H9 (cell line): ENCODE data around the gene C1orf115. TPM values are rescaled to one million over a fixed set of nuclear protein-coding genes. Genes with fewer than 3 reads are reported as not detected.

ENCODE experiments used
- DNase-seq: peaks from one replicate; pipeline ENCODE4 v3.0.0-alpha.2; 2017
- H2AFZ ChIP-seq: one replicate; pipeline ENCODE4 v1.6.1; 2013; ENCODE audit warnings: mild to moderate bottlenecking, low read length, control low read depth, moderate library complexity
- H2AK5ac ChIP-seq: 2 replicates; pipeline ENCODE4 v1.6.1; 2013; ENCODE audit warnings: low read length, control low read depth, mixed read lengths; ENCODE audit not compliant: insufficient read length
- H2BK120ac ChIP-seq: one replicate; pipeline ENCODE4 v1.6.1; 2013; ENCODE audit warnings: low read depth, mild to moderate bottlenecking, low read length, control low read depth, inconsistent platforms; ENCODE audit not compliant: poor library complexity, severe bottlenecking
- H2BK12ac ChIP-seq: 2 replicates; pipeline ENCODE4 v1.6.1; 2013; ENCODE audit warnings: low read length, control low read depth, mixed read lengths, low read depth; ENCODE audit not compliant: insufficient read length
- H2BK15ac ChIP-seq: 2 replicates; pipeline ENCODE4 v1.6.1; 2013; ENCODE audit warnings: low read depth, low read length, control low read depth
- H2BK20ac ChIP-seq: one replicate; pipeline ENCODE4 v1.6.1; 2013; ENCODE audit warnings: low read depth, mild to moderate bottlenecking, low read length, control low read depth, inconsistent platforms; ENCODE audit not compliant: poor library complexity, severe bottlenecking
- H2BK5ac ChIP-seq: 2 replicates; pipeline ENCODE4 v1.6.1; 2013; ENCODE audit warnings: low read length, control low read depth, mixed read lengths; ENCODE audit not compliant: insufficient read length
- H3K14ac ChIP-seq: 2 replicates; pipeline ENCODE4 v1.6.1; 2013; ENCODE audit warnings: low read length, control low read depth; ENCODE audit not compliant: insufficient read depth
- H3K18ac ChIP-seq: 2 replicates; pipeline ENCODE4 v1.6.1; 2013; ENCODE audit warnings: low read depth, mild to moderate bottlenecking, mixed read lengths, low read length, control low read depth; ENCODE audit not compliant: insufficient read length
- H3K23ac ChIP-seq: 2 replicates; pipeline ENCODE4 v1.6.1; 2013; ENCODE audit warnings: low read length, control low read depth, mixed read lengths, low read depth; ENCODE audit not compliant: insufficient read length
- H3K23me2 ChIP-seq: 2 replicates; pipeline ENCODE4 v1.6.1; 2013; ENCODE audit warnings: low read depth, mild to moderate bottlenecking, mixed read lengths, low read length, control low read depth; ENCODE audit not compliant: insufficient read length, poor library complexity, severe bottlenecking
- H3K27ac ChIP-seq: 2 replicates; pipeline ENCODE4 v1.5.1; 2013; ENCODE audit warnings: low read length, control low read depth, mixed read lengths, low read depth; ENCODE audit not compliant: insufficient read length
- H3K27me3 ChIP-seq: 2 replicates; pipeline ENCODE4 v1.6.1; 2013; ENCODE audit warnings: low read length, control low read depth, inconsistent platforms; ENCODE audit not compliant: insufficient read depth
- H3K4ac ChIP-seq: 2 replicates; pipeline ENCODE4 v1.6.1; 2013; ENCODE audit warnings: low read depth, mild to moderate bottlenecking, control low read depth, inconsistent platforms, low read length, moderate library complexity
- H3K4me1 ChIP-seq: 2 replicates; pipeline ENCODE4 v1.6.1; 2013; ENCODE audit warnings: low read length, control low read depth, inconsistent platforms; ENCODE audit not compliant: insufficient read depth
- H3K4me2 ChIP-seq: 2 replicates; pipeline ENCODE4 v1.6.1; 2013; ENCODE audit warnings: low read length, control low read depth, mixed read lengths; ENCODE audit not compliant: insufficient read length, insufficient read depth
- H3K56ac ChIP-seq: 2 replicates; pipeline ENCODE4 v1.6.1; 2013; ENCODE audit warnings: low read depth, mild to moderate bottlenecking, mixed read lengths, low read length, control low read depth; ENCODE audit not compliant: insufficient read length
- H3K79me1 ChIP-seq: 2 replicates; pipeline ENCODE4 v1.6.1; 2013; ENCODE audit warnings: low read depth, mild to moderate bottlenecking, moderate library complexity, low read length, control low read depth, inconsistent platforms; ENCODE audit not compliant: insufficient read depth, poor library complexity, severe bottlenecking
- H3K79me2 ChIP-seq: 2 replicates; pipeline ENCODE4 v1.6.1; 2013; ENCODE audit warnings: low read length, control low read depth, inconsistent platforms; ENCODE audit not compliant: insufficient read depth
- H3K9ac ChIP-seq: 2 replicates; pipeline ENCODE4 v1.6.1; 2013; ENCODE audit warnings: low read length, control low read depth, mixed read lengths; ENCODE audit not compliant: insufficient read length; ENCODE audit errors: extremely low read depth
- H3K9me3 ChIP-seq: one replicate; pipeline ENCODE4 v1.6.1; 2013; ENCODE audit warnings: low read depth, low read length, inconsistent platforms; ENCODE audit not compliant: control insufficient read depth
- H3T11ph ChIP-seq: one replicate; pipeline ENCODE4 v1.6.1; 2013; ENCODE audit warnings: mild to moderate bottlenecking, low read length, control low read depth, inconsistent platforms
- H4K20me1 ChIP-seq: one replicate; pipeline ENCODE4 v1.6.1; 2013; ENCODE audit not compliant: control insufficient read depth, insufficient read length, insufficient read depth
- H4K5ac ChIP-seq: 2 replicates; pipeline ENCODE4 v1.6.1; 2013; ENCODE audit warnings: low read depth, mild to moderate bottlenecking, mixed read lengths, low read length, control low read depth; ENCODE audit not compliant: insufficient read length
- H4K8ac ChIP-seq: replicated peaks from 2 replicates; pipeline ENCODE4 v1.6.1; 2013; ENCODE audit warnings: low read length, control low read depth, mixed read lengths, low read depth; ENCODE audit not compliant: insufficient read length
- H4K91ac ChIP-seq: 2 replicates; pipeline ENCODE4 v1.6.1; 2013; ENCODE audit warnings: low read depth, mild to moderate bottlenecking, moderate library complexity, mixed read lengths, low read length, control low read depth; ENCODE audit not compliant: insufficient read length
- H3K27ac Mint-ChIP-seq, 3 experiments: 2 replicates in 2 of 3; 3 replicates in 1 of 3; pipeline ENCODE4 v1.8.0; 2020 to 2021; ENCODE audit warnings: mixed read lengths in 3 of 3, mild to moderate bottlenecking in 1 of 3, moderate library complexity in 1 of 3
- H3K27me3 Mint-ChIP-seq: 2 replicates; pipeline ENCODE4 v1.8.0; 2021; ENCODE audit warnings: low read depth, mild to moderate bottlenecking, moderate library complexity, mixed read lengths
- H3K36me3 Mint-ChIP-seq, 3 experiments: 2 replicates in 2 of 3; 3 replicates in 1 of 3; pipeline ENCODE4 v1.8.0; 2020 to 2021; ENCODE audit warnings: low read depth in 3 of 3, mixed read lengths in 3 of 3; ENCODE audit not compliant: insufficient read depth in 1 of 3
- H3K4me1 Mint-ChIP-seq, 2 experiments: 2 replicates each; pipeline ENCODE4 v1.8.0; 2020; ENCODE audit warnings: mixed read lengths in 2 of 2
- H3K4me3 Mint-ChIP-seq, 2 experiments: 2 replicates in 1 of 2; 3 replicates in 1 of 2; pipeline ENCODE4 v1.8.0; 2020 to 2021; ENCODE audit warnings: mild to moderate bottlenecking in 2 of 2, mixed read lengths in 2 of 2, moderate library complexity in 1 of 2
- H3K9me3 Mint-ChIP-seq, 2 experiments: 2 replicates in 1 of 2; 3 replicates in 1 of 2; pipeline ENCODE4 v1.8.0; 2020; ENCODE audit warnings: mild to moderate bottlenecking in 2 of 2, mixed read lengths in 2 of 2, moderate library complexity in 1 of 2
- CTCF ChIP-seq: fragments of 200-600 bp; sonication (generic); conservative IDR thresholded peaks from 3 replicates; pipeline ENCODE4 v1.8.0; 2021; ENCODE audit warnings: antibody characterized with exemption, mild to moderate bottlenecking
- WGBS: extraction: QIAGEN DNeasy Blood & Tissue Kit; methylation state at CpG from one replicate; pipeline ENCODE4 v1.1.7; 2013; ENCODE audit warnings: missing lambda C conversion rate, low lambda C conversion rate, mixed read lengths; ENCODE audit not compliant: insufficient read length; ENCODE audit errors: extremely low coverage; 5-methylcytosine and 5-hydroxymethylcytosine counted together
- total RNA-seq: library from RNA; stranded (reverse); gene quantifications from 2 replicates; pipeline ENCODE4 v1.2.1, GENCODE V29; 2021

The C1orf115 gene
- total RNA-seq, 1 experiment from 2014 or later, result 6.0 TPM

GRCh38 chr1:220673921-220674320 is 16.2 kb upstream of the C1orf115 start:
- no peak overlapping the region; a peak in 1 of 7 replicates for H3K27ac Mint-ChIP-seq
- H3K4me2 ChIP-seq, result no peak overlapping the region
- TF ChIP-seq CTCF, result no peak
- no peak overlapping the region for H3K4me3 Mint-ChIP-seq
- no peaks in the 10 kb centered on the region for H4K20me1 ChIP-seq
- no peak overlapping the region for H3K56ac ChIP-seq
- H3K9me3 Mint-ChIP-seq, result peaks cover 0 to 11% of the 10 kb centered on the region in 2 experiments
- DNase-seq, result no peak
- H3K27me3 ChIP-seq, result no peaks in the 10 kb centered on the region
- no peak overlapping the region for H2BK15ac ChIP-seq
- no peaks in the 10 kb centered on the region for H3K79me2 ChIP-seq
- H3K4me1 ChIP-seq, result no peaks in the 10 kb centered on the region
- no peak overlapping the region for H2AK5ac ChIP-seq
- H2BK5ac ChIP-seq, result no peak overlapping the region
- no peak overlapping the region for H4K8ac ChIP-seq
- no peak overlapping the region for H3K14ac ChIP-seq
- no peak overlapping the region for H3K23ac ChIP-seq
- peaks cover 2% of the 10 kb centered on the region; the same call in 1 of the 2 replicates for H3K27me3 Mint-ChIP-seq
- H3K27ac ChIP-seq, result no peak overlapping the region
- H3K18ac ChIP-seq, result no peak overlapping the region
- no peak overlapping the region for H2BK120ac ChIP-seq
- no peak overlapping the region for H2BK20ac ChIP-seq
- no peak overlapping the region for H2AFZ ChIP-seq
- no peak overlapping the region for H4K5ac ChIP-seq
- no peak overlapping the region for H4K91ac ChIP-seq
- no peak overlapping the region for H2BK12ac ChIP-seq
- no peaks in the 10 kb centered on the region for H3K4me1 Mint-ChIP-seq
- H3K9me3 ChIP-seq, result no peaks in the 10 kb centered on the region
- H3K36me3 Mint-ChIP-seq, result peaks cover 0 to 6% (median 0%) of the 10 kb centered on the region in 3 experiments; a peak in 1 of 7 replicates
- no peak overlapping the region for H3K4ac ChIP-seq
- H3K23me2 ChIP-seq, result no peaks in the 10 kb centered on the region
- H3K79me1 ChIP-seq, result no peaks in the 10 kb centered on the region
- no CpG with 5 or more reads among the region's 1 CpG for WGBS
- H3K9ac ChIP-seq, result no peak overlapping the region
- no peak overlapping the region for H3T11ph ChIP-seq
